A549 (cell line): Measurements from ENCODE around the gene RTN4RL1.

ENCODE experiments used
- CTCF ChIP-seq: fragments of >200 bp; sonication (Bioruptor Twin); formaldehyde crosslinking; IDR thresholded peaks from 3 replicates; pipeline ENCODE4 v1.5.1; 2016
- EHMT2 ChIP-seq: fragments of 200-600 bp; sonication (generic); IDR thresholded peaks from 2 replicates; pipeline ENCODE4 v1.6.1; 2016; ENCODE audit warnings: antibody characterized with exemption, low read depth, mild to moderate bottlenecking, moderate library complexity
- EP300 ChIP-seq, 2 experiments: fragments of >200 bp; sonication (Bioruptor Twin); formaldehyde crosslinking; IDR thresholded peaks; 2 replicates in 1 of 2; 3 replicates in 1 of 2; pipeline ENCODE4 v1.6.1; 2016 to 2017
- MAFK ChIP-seq: fragments of 450-650 bp; IDR thresholded peaks from 2 replicates; pipeline ENCODE4 v1.6.1; 2014; ENCODE audit not compliant: partially characterized antibody
- NPAS2 ChIP-seq: fragments of 250-450 bp; sonication (Bioruptor Pico); IDR thresholded peaks from 2 replicates; pipeline ENCODE4 v1.8.0; 2022; ENCODE audit warnings: mild to moderate bottlenecking, moderate library complexity, borderline replicate concordance
- PBX3 ChIP-seq: IDR thresholded peaks from 2 replicates; pipeline ENCODE4 v1.6.1; 2012
- POLR2A ChIP-seq: IDR thresholded peaks from 2 replicates; pipeline ENCODE4 v1.6.1; 2012; ENCODE audit warnings: mild to moderate bottlenecking, low read length
- USF2 ChIP-seq: fragments of 450-650 bp; IDR thresholded peaks from 2 replicates; pipeline ENCODE4 v1.6.1; 2014; ENCODE audit warnings: antibody characterized with exemption

- TF ChIP-seq CTCF: no peak
- no peak for TF ChIP-seq USF2
- no peak for TF ChIP-seq POLR2A
- no peak for TF ChIP-seq PBX3
- TF ChIP-seq EHMT2: no peak
- no peak for TF ChIP-seq MAFK
- no peak for TF ChIP-seq EP300 (IDR thresholded peaks at IDR 0.05)
- no peak for TF ChIP-seq NPAS2 (CRISPR knock-in tag)
These were observed 35.7 kb upstream of the RTN4RL1 start for GRCh38 chr17:2060681-2061440.
